ENCODE measurements around the gene SRR. TPM values are rescaled to one million over a fixed set of nuclear protein-coding genes. Genes with fewer than 3 reads are reported as not detected.
"Not testable (repeated sequence)": the region's sequence is repeated elsewhere in the genome, so short reads cannot be mapped to it uniquely, and the experiment has no call there.

SRR gene
- 10 to 100 TPM in 1 of 6 donors, 1 to 10 TPM in 5; 3.0 to 23.5 (median 8.5) TPM for polyA plus RNA-seq (ENCODE audit: low read depth in 6 of 6)

GRCh38 chr17:2303204-2304188 lies at the start of gene SRR, which contains the start of gene SMG6:
TSS of gene SRR (plus strand) at chr17:2303950. CDS start at chr17:2315561, 11,611 bp downstream.
TSS of gene SMG6 (minus strand) at chr17:2303785. CDS start at chr17:2303720, 65 bp downstream.
- H3K4me1 Mint-ChIP-seq = peaks cover 22 to 30% (median 24%) of the 10 kb centered on the region in 3 donors
- DNase-seq (peak; percentile 88), ATAC-seq (ENCODE audit: low read depth in 2 of 2) (peak; percentile 84 to 88)
- peaks cover 5 to 10% of the 10 kb centered on the region in 2 donors for H3K36me3 Mint-ChIP-seq
- no peaks in the 10 kb centered on the region for H3K27me3 Mint-ChIP-seq
- H3K9me3 Mint-ChIP-seq = no peaks in the 10 kb centered on the region
- H3K4me3 Mint-ChIP-seq = peak within 1 kb of the TSS; percentile 82 to 94 (median 92)
- peak within 1 kb of the TSS; percentile 28 to 93 (median 87) for H3K27ac Mint-ChIP-seq

- H3K4me3 Mint-ChIP-seq, H3K36me3 Mint-ChIP-seq, H3K27ac Mint-ChIP-seq: not testable (repeated sequence)
These were observed 44.9 kb upstream of the SRR start for GRCh38 chr17:2258830-2259229.

GRCh38 chr17:2259769-2260536 lies 43.8 kb upstream of the SRR start:
- peaks cover 0 to 9% (median 5%) of the 10 kb centered on the region in 3 donors for H3K4me1 Mint-ChIP-seq
- H3K27me3 Mint-ChIP-seq = no peaks in the 10 kb centered on the region
- peak overlapping the region in 1 of 6 donors; percentile 59 for H3K27ac Mint-ChIP-seq
- no peak for DNase-seq
- H3K36me3 Mint-ChIP-seq = peaks cover 1 to 2% of the 10 kb centered on the region in 2 donors
- no peaks in the 10 kb centered on the region for H3K9me3 Mint-ChIP-seq
- no peak overlapping the region for H3K4me3 Mint-ChIP-seq
- no peak for ATAC-seq (ENCODE audit: low read depth in 2 of 2)

More at GRCh38 chr17:2258830-2259229, 44.9 kb upstream of the SRR start:
- ATAC-seq (ENCODE audit: low read depth in 2 of 2); H3K4me1 Mint-ChIP-seq; H3K27me3 Mint-ChIP-seq; H3K9me3 Mint-ChIP-seq; DNase-seq: not testable (repeated sequence)

- Mint-ChIP-seq H3K27me3 (no peaks in the 10 kb centered on the region), H3K27ac (peak overlapping the region in 1 of 6 donors; percentile 24), H3K4me1 (peaks cover 11 to 24% (median 19%) of the 10 kb centered on the region in 3 donors)
These were observed 41.6 kb upstream of the SRR start for GRCh38 chr17:2262135-2262587.

GRCh38 chr17:2263183-2264066 lies 40.3 kb upstream of the SRR start:
- Mint-ChIP-seq H3K36me3 (peaks cover 0 to 7% of the 10 kb centered on the region in 2 donors), H3K27ac (peak overlapping the region in 2 of 6 donors; percentile 11 to 42), H3K4me1 (peaks cover 11 to 25% (median 19%) of the 10 kb centered on the region in 3 donors), H3K9me3 (no peaks in the 10 kb centered on the region), H3K4me3 (no peak overlapping the region), H3K27me3 (no peaks in the 10 kb centered on the region)
- no peak for ATAC-seq (ENCODE audit: low read depth in 2 of 2)
- DNase-seq = no peak

More at GRCh38 chr17:2262135-2262587, 41.6 kb upstream of the SRR start:
- no peak overlapping the region for H3K4me3 Mint-ChIP-seq
- H3K36me3 Mint-ChIP-seq = peaks cover 0 to 7% of the 10 kb centered on the region in 2 donors
- no peak for DNase-seq
- ATAC-seq (ENCODE audit: low read depth in 2 of 2) = no peak
- H3K9me3 Mint-ChIP-seq = no peaks in the 10 kb centered on the region

- Mint-ChIP-seq H3K4me1 (peaks cover 11 to 25% (median 19%) of the 10 kb centered on the region in 3 donors), H3K27ac (peak overlapping the region in 2 of 6 donors; percentile 11 to 41), H3K36me3 (peaks cover 0 to 7% of the 10 kb centered on the region in 2 donors), H3K27me3 (no peaks in the 10 kb centered on the region), H3K9me3 (no peaks in the 10 kb centered on the region), H3K4me3 (no peak overlapping the region)
- DNase-seq (no peak), ATAC-seq (ENCODE audit: low read depth in 2 of 2) (no peak)
These were observed 39.5 kb upstream of the SRR start for GRCh38 chr17:2264067-2264860.

- peaks cover 11 to 19% (median 18%) of the 10 kb centered on the region in 3 donors for H3K4me1 Mint-ChIP-seq
- not testable (repeated sequence) for H3K9me3 Mint-ChIP-seq; H3K27me3 Mint-ChIP-seq; H3K36me3 Mint-ChIP-seq; ATAC-seq (ENCODE audit: low read depth in 2 of 2); DNase-seq; H3K4me3 Mint-ChIP-seq
- peak overlapping the region in 1 of 6 donors; percentile 41 for H3K27ac Mint-ChIP-seq
These were observed 38.6 kb upstream of the SRR start for GRCh38 chr17:2265166-2265565.

- no peaks in the 10 kb centered on the region for H3K9me3 Mint-ChIP-seq
- ATAC-seq (ENCODE audit: low read depth in 2 of 2) (peak; percentile 96 to 98), DNase-seq (peak; percentile 47)
- peak overlapping the region; percentile 89 to 97 (median 94) for H3K27ac Mint-ChIP-seq
- H3K36me3 Mint-ChIP-seq = peaks cover 0 to 7% of the 10 kb centered on the region in 2 donors
- peaks cover 11 to 16% (median 14%) of the 10 kb centered on the region in 3 donors for H3K4me1 Mint-ChIP-seq
- H3K4me3 Mint-ChIP-seq = peak overlapping the region; percentile 14 to 82 (median 63)
- no peaks in the 10 kb centered on the region for H3K27me3 Mint-ChIP-seq
These were observed 37.5 kb upstream of the SRR start for GRCh38 chr17:2266045-2266864.

- H3K4me1 Mint-ChIP-seq = peaks cover 11 to 16% (median 14%) of the 10 kb centered on the region in 3 donors
- H3K9me3 Mint-ChIP-seq = no peaks in the 10 kb centered on the region
- peak overlapping the region; percentile 89 to 97 (median 94) for H3K27ac Mint-ChIP-seq
- no peak for ATAC-seq (ENCODE audit: low read depth in 2 of 2)
- H3K27me3 Mint-ChIP-seq = no peaks in the 10 kb centered on the region
- peak overlapping the region in 4 of 8 donors; percentile 48 to 82 (median 70) for H3K4me3 Mint-ChIP-seq
- DNase-seq = no peak
- peaks cover 0 to 7% of the 10 kb centered on the region in 2 donors for H3K36me3 Mint-ChIP-seq
These were observed 36.9 kb upstream of the SRR start for GRCh38 chr17:2266865-2267228.

GRCh38 chr17:2267354-2267753 lies 36.4 kb upstream of the SRR start:
- DNase-seq (no peak), ATAC-seq (ENCODE audit: low read depth in 2 of 2) (no peak)
- no peak overlapping the region for H3K4me3 Mint-ChIP-seq
- H3K4me1 Mint-ChIP-seq = peaks cover 11 to 16% (median 14%) of the 10 kb centered on the region in 3 donors
- H3K27ac Mint-ChIP-seq = peak overlapping the region in 2 of 6 donors; percentile 89 to 97
- H3K27me3 Mint-ChIP-seq = no peaks in the 10 kb centered on the region
- H3K9me3 Mint-ChIP-seq = no peaks in the 10 kb centered on the region
- H3K36me3 Mint-ChIP-seq = peaks cover 0 to 7% of the 10 kb centered on the region in 2 donors

Measured in naive B cell (primary cell).